GM12872 (cell line): ENCODE measurements around the gene SLCO4C1.

ENCODE experiments used
- CTCF ChIP-seq: IDR thresholded peaks from 3 replicates; pipeline ENCODE4 v1.5.1; 2011; ENCODE audit warnings: low read depth, mild to moderate bottlenecking, low read length, moderate library complexity; ENCODE audit not compliant: insufficient read depth

Gene SLCO4C1

DNA sequence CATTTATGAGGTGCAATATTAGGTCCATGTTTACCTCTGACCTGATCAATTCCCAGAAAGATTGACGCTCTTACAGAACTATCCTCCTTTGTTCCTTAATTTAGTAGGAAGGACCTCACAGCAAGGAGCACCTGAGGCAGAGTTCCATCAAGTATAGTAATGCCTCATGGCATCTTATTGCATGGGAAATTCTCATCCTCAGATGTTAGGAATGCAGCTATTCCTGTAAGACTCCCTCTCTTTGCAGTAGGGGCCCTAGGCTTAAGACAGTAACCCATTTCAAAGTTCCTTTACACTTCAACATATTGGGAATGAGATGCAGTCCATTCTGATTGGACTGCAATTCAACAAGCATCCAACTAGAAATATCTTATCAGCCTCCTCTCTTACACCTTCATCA is 69.8 kb downstream of the SLCO4C1 start:
- TF ChIP-seq CTCF = no peak

GRCh38 chr5:102223542-102224477 is 72.3 kb downstream of the SLCO4C1 start:
- TF ChIP-seq CTCF = peak; percentile 51; the same call in 2 of the 3 replicates

GRCh38 chr5:102222772-102223171 is 73.3 kb downstream of the SLCO4C1 start:
- TF ChIP-seq CTCF = no peak

DNA sequence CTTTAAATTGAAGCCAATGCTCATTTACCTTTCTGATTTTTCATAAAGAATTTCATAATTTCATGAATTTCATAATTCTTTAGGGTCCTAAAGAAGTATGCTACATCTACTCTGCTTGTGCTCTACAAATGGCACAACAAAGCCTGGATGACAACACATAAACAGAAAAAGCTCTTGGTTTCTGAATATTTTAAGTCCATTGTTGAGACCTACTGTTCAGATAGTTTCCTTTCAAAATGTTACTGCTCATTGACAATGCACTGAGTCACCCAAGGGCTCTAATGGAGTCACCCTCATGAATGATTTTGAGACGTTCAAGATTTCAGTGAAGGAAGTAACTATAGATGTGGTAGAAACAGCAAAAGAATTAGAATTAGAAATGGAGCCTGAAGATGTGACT is 74.1 kb downstream of the SLCO4C1 start:
- no peak for TF ChIP-seq CTCF

DNA sequence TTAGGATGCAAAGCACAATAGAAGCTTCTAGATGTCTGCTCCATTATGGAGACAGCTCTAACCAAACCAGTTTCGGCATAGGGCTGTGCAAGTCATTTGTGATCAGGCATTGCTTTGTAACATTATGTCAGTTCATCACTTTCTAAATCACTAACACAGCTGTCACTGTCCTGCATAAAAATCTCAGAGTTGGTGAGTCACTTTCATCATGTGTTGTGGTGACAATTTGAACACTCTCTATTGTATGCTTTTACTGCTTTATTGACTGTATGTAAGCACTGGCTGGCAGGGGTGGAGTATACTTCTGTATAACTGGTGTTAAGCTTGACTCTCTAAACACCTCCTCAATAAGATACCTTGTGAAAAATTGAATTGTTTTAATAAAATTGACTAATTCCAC is 77.9 kb downstream of the SLCO4C1 start:
- TF ChIP-seq CTCF = no peak

DNA sequence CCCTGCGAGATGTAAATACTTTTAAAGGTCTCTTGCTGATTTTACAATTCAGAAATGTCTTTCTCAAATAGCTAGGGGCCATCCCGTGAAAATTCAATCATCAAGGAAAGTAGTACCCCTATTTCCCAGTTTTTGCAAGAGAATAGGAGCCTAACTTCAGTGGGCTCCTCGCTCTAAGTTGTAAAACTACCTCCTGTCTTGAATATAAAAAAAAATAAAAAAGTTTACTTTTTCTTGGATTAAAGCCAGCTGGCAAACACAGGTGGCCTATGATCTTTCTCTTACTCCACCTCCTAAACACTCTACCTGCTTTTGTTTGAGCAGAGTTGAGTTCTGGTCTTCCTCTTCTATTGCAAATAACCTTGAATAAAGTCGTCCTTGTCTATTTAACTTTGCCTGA is 79.4 kb downstream of the SLCO4C1 start:
- no peak for TF ChIP-seq CTCF

DNA sequence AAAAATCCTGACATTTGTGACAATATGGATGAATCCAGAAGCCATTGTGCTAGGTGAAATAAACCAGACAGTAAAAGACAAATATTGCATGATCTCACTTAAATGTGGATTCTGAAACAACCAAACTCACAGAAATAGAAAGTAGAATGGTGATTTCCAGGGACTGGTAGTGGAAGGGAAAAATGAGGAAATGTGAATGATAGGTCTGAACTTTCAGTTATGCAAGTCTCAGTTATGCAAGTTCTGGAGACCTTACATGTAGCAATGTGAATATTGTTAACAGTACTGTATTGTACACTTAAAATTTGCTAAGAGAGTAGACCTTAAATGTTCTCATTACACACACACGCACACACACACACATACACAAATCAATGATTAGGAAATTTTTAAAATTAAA is 84.9 kb downstream of the SLCO4C1 start:
- TF ChIP-seq CTCF = no peak
